Neural progenitor cell (in vitro differentiated cells): Measurements from ENCODE around the gene LZTS3. TPM values are rescaled to one million over a fixed set of nuclear protein-coding genes. Genes with fewer than 3 reads are reported as not detected.

Experiments used
- DNase-seq: peaks from one replicate; pipeline ENCODE4 v3.0.0-alpha.2; 2016; ENCODE audit warnings: low spot score
- H2AFZ ChIP-seq: fragments of 200-600 bp; sonication (generic); replicated peaks from 2 replicates; pipeline ENCODE4 v1.6.1; 2016; ENCODE audit warnings: antibody characterized with exemption
- H3F3A ChIP-seq: fragments of 200-600 bp; sonication (generic); 2 replicates; pipeline ENCODE4 v1.6.1; 2016; ENCODE audit warnings: antibody characterized with exemption, low read depth
- H3K27ac ChIP-seq: fragments of 200-600 bp; sonication (generic); 2 replicates; pipeline ENCODE4 v1.5.1; 2016; ENCODE audit warnings: mild to moderate bottlenecking
- H3K27me3 ChIP-seq: fragments of 200-600 bp; sonication (generic); 2 replicates; pipeline ENCODE4 v1.6.1; 2016; ENCODE audit warnings: mild to moderate bottlenecking, moderate library complexity
- H3K36me3 ChIP-seq: fragments of 200-600 bp; sonication (generic); 2 replicates; pipeline ENCODE4 v1.5.1; 2016
- H3K4me1 ChIP-seq: fragments of 200-600 bp; sonication (generic); 2 replicates; pipeline ENCODE4 v1.6.1; 2016; ENCODE audit warnings: mixed run types
- H3K4me2 ChIP-seq: fragments of 200-600 bp; sonication (generic); 2 replicates; pipeline ENCODE4 v1.6.1; 2016
- H3K4me3 ChIP-seq: fragments of 200-600 bp; sonication (generic); 2 replicates; pipeline ENCODE4 v1.5.1; 2016
- H3K79me2 ChIP-seq: fragments of 200-600 bp; sonication (generic); 2 replicates; pipeline ENCODE4 v1.6.1; 2016; ENCODE audit warnings: low read depth
- H3K9ac ChIP-seq: fragments of 200-600 bp; sonication (generic); 2 replicates; pipeline ENCODE4 v1.6.1; 2016
- H3K9me3 ChIP-seq: fragments of 200-600 bp; sonication (generic); 2 replicates; pipeline ENCODE4 v1.5.1; 2016; ENCODE audit warnings: low read depth
- H4K20me1 ChIP-seq: fragments of 200-600 bp; sonication (generic); 2 replicates; pipeline ENCODE4 v1.6.1; 2016; ENCODE audit warnings: low read depth
- H3K27ac Mint-ChIP-seq: 3 replicates; pipeline ENCODE4 v1.8.0; 2021; ENCODE audit warnings: mixed read lengths
- H3K27me3 Mint-ChIP-seq: 2 replicates; pipeline ENCODE4 v1.8.0; 2022; ENCODE audit warnings: low read depth, mild to moderate bottlenecking, inconsistent platforms, moderate library complexity, mixed read lengths; ENCODE audit not compliant: insufficient read depth
- H3K36me3 Mint-ChIP-seq: 3 replicates; pipeline ENCODE4 v1.8.0; 2021; ENCODE audit warnings: mixed read lengths
- H3K4me1 Mint-ChIP-seq: 3 replicates; pipeline ENCODE4 v1.8.0; 2021; ENCODE audit warnings: mixed read lengths
- H3K4me3 Mint-ChIP-seq: 3 replicates; pipeline ENCODE4 v1.8.0; 2021; ENCODE audit warnings: mild to moderate bottlenecking, moderate library complexity, mixed read lengths
- H3K9me3 Mint-ChIP-seq: 3 replicates; pipeline ENCODE4 v1.8.0; 2020; ENCODE audit warnings: mixed read lengths
- EZH2 ChIP-seq: fragments of 200-600 bp; sonication (generic); IDR thresholded peaks from 2 replicates; pipeline ENCODE4 v1.6.1; 2017; ENCODE audit warnings: antibody characterized with exemption, mild to moderate bottlenecking, moderate library complexity
- EZH2phosphoT487 ChIP-seq: fragments of 200-600 bp; sonication (generic); IDR thresholded peaks from 2 replicates; pipeline ENCODE4 v1.6.1; 2017; ENCODE audit warnings: antibody characterized with exemption
- total RNA-seq: library from RNA; depleted of rRNA; stranded (reverse); fragments of >200 nt; gene quantifications from 2 replicates; pipeline ENCODE4 v1.2.3, GENCODE V29; 2015; ENCODE audit warnings: low replicate concordance
- TF ChIP-seq, protein P1 (sequence below): fragments of 200-600 bp; sonication (generic); IDR thresholded peaks from 2 replicates; pipeline ENCODE4 v1.5.1; 2017; ENCODE audit warnings: antibody characterized with exemption, mild to moderate bottlenecking

The LZTS3 gene
- total RNA-seq, 1 donor from 2014 or later, result 3.7 TPM

DNA sequence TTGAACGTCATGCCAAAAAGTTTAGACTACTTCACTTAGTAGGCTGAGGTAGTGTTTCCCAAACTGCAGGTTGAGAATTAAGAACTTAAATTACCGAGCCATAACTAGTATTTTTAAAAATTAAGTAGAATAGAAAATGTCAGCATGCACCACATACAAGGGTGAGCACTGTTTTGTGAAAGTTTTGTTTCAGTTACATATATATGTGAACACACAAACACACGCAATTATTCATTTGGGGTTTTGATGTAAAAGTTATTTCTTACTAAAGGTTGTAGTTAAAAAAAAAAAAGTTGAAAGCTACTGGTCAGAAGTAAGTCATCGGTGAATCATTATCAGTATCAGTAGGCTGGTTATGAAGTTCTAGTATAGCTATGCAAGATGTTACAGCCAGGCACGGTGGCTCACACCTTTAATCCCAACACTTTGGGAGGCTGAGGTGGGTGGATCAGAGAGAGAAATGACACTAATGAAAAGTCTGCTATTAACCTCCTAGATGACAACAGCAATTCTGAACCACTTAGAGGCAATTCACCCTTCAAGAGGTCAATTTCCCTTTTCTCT, 37.8 kb downstream of the LZTS3 start:
- H3K4me1 ChIP-seq, result no peaks in the 10 kb centered on the region
- TF ChIP-seq EZH2 (no peak), EZH2phosphoT487 (no peak)
- TF ChIP-seq, protein P1, sequence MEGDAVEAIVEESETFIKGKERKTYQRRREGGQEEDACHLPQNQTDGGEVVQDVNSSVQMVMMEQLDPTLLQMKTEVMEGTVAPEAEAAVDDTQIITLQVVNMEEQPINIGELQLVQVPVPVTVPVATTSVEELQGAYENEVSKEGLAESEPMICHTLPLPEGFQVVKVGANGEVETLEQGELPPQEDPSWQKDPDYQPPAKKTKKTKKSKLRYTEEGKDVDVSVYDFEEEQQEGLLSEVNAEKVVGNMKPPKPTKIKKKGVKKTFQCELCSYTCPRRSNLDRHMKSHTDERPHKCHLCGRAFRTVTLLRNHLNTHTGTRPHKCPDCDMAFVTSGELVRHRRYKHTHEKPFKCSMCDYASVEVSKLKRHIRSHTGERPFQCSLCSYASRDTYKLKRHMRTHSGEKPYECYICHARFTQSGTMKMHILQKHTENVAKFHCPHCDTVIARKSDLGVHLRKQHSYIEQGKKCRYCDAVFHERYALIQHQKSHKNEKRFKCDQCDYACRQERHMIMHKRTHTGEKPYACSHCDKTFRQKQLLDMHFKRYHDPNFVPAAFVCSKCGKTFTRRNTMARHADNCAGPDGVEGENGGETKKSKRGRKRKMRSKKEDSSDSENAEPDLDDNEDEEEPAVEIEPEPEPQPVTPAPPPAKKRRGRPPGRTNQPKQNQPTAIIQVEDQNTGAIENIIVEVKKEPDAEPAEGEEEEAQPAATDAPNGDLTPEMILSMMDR, result no peak
- Mint-ChIP-seq H3K4me3 (no peak overlapping the region), H3K9me3 (no peaks in the 10 kb centered on the region), H3K27ac (no peak overlapping the region), H3K36me3 (no peaks in the 10 kb centered on the region), H3K4me1 (no peaks in the 10 kb centered on the region), H3K27me3 (no peaks in the 10 kb centered on the region)
- no peak overlapping the region for H3K9ac ChIP-seq
- H3K4me2 ChIP-seq, result no peak overlapping the region
- H3K79me2 ChIP-seq, result peaks cover 3% of the 10 kb centered on the region
- H3K27ac ChIP-seq, result no peak overlapping the region
- H3K27me3 ChIP-seq, result no peaks in the 10 kb centered on the region
- H2AFZ ChIP-seq, result no peak overlapping the region
- DNase-seq, result no peak
- H3K36me3 ChIP-seq, result no peaks in the 10 kb centered on the region
- peaks cover 9% of the 10 kb centered on the region for H4K20me1 ChIP-seq
- H3F3A ChIP-seq, result peaks cover 2% of the 10 kb centered on the region
- no peaks in the 10 kb centered on the region for H3K9me3 ChIP-seq
- H3K4me3 ChIP-seq, result no peak overlapping the region

DNA sequence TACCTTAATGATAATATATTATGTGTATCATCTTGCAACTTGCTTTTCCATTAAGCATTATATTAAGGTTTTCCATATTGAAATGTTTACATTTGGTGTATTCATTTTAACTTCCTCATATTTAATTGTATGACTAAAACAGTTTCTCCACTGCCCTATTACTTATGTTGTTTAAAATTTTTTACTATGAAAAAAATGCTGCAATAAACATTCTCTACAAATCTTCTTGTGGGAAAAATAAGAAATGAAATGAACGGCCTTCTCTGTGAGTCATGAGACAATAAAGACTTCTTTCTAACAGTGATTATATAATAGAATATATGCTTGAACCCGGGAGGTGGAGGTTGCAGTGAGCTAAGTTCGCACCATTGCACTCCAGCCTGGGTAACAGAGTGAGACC, 39.2 kb downstream of the LZTS3 start:
- Histone ChIP-seq H3F3A (peaks cover 4% of the 10 kb centered on the region), H3K4me1 (no peaks in the 10 kb centered on the region), H3K79me2 (peaks cover 3% of the 10 kb centered on the region), H3K9me3 (no peaks in the 10 kb centered on the region), H3K27ac (no peak overlapping the region), H4K20me1 (peaks cover 9% of the 10 kb centered on the region), H3K4me2 (no peak overlapping the region), H3K4me3 (no peak overlapping the region), H3K27me3 (no peaks in the 10 kb centered on the region), H3K36me3 (no peaks in the 10 kb centered on the region), H3K9ac (no peak overlapping the region), H2AFZ (no peak overlapping the region)
- H3K27me3 Mint-ChIP-seq, result no peaks in the 10 kb centered on the region
- no peaks in the 10 kb centered on the region for H3K9me3 Mint-ChIP-seq
- TF ChIP-seq EZH2phosphoT487, result no peak
- TF ChIP-seq EZH2, result no peak
- TF ChIP-seq, protein P1, result no peak
- DNase-seq, result no peak
- H3K4me1 Mint-ChIP-seq, result no peaks in the 10 kb centered on the region
- H3K4me3 Mint-ChIP-seq, result no peak overlapping the region
- no peak overlapping the region for H3K27ac Mint-ChIP-seq
- no peaks in the 10 kb centered on the region for H3K36me3 Mint-ChIP-seq

DNA sequence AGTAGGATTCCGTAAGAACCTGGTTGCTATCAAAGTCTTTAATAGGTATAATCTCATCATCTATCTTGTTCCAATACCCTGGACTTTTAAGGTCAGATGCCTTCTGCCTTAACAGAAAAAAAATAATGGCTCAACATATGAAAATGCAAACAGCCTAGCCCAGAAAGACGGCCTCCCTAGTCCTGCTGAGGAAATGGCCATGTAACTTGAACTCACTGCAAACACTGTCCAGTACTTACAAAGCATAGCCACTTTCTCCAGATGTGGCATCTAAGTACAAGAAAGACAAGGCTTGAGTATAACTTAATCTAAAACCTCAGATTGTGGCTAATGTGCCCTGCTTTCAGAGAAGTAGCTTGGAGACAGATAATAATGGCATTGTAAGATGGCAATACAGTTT, 40.2 kb downstream of the LZTS3 start:
- H3K9ac ChIP-seq, result no peak overlapping the region
- H3K4me3 ChIP-seq, result no peak overlapping the region
- Mint-ChIP-seq H3K9me3 (no peaks in the 10 kb centered on the region), H3K4me3 (no peak overlapping the region), H3K27me3 (no peaks in the 10 kb centered on the region), H3K36me3 (peaks cover 3% of the 10 kb centered on the region), H3K4me1 (no peaks in the 10 kb centered on the region), H3K27ac (no peak overlapping the region)
- TF ChIP-seq, protein P1, result no peak
- no peak for TF ChIP-seq EZH2phosphoT487
- TF ChIP-seq EZH2, result no peak
- H3K9me3 ChIP-seq, result no peaks in the 10 kb centered on the region
- H4K20me1 ChIP-seq, result no peaks in the 10 kb centered on the region
- H3K36me3 ChIP-seq, result no peaks in the 10 kb centered on the region
- no peaks in the 10 kb centered on the region for H3K4me1 ChIP-seq
- H3F3A ChIP-seq, result peaks cover 4% of the 10 kb centered on the region
- no peak overlapping the region for H2AFZ ChIP-seq
- no peak for DNase-seq
- H3K27me3 ChIP-seq, result no peaks in the 10 kb centered on the region
- H3K4me2 ChIP-seq, result no peak overlapping the region
- H3K79me2 ChIP-seq, result peaks cover 3% of the 10 kb centered on the region
- no peak overlapping the region for H3K27ac ChIP-seq
